Esophagus squamous epithelium (tissue), 5 donors: ENCODE results near the gene PODXL. TPM values are rescaled to one million over a fixed set of nuclear protein-coding genes. Genes with fewer than 3 reads are reported as not detected.

Source experiments
- DNase-seq: peaks from one replicate; lab custom pipeline; 2025; lab: John Stamatoyannopoulos, UW
- H3K27ac ChIP-seq, 4 donors: fragments of 200-600 bp; sonication (generic); one replicate each; pipeline ENCODE4 v1.5.1; 2016 to 2019; ENCODE audit warnings: mild to moderate bottlenecking in 1 of 4
- H3K27me3 ChIP-seq, 4 donors: fragments of 200-600 bp; sonication (generic); 1 replicate in 3 of 4; 2 replicates in 1 of 4; pipeline versions ENCODE4 v1.5.1 to v1.6.0; 2017 to 2021; ENCODE audit warnings: antibody characterized with exemption in 1 of 4
- H3K36me3 ChIP-seq, 3 donors: fragments of 200-600 bp; sonication (generic); one replicate each; pipeline ENCODE4 v1.5.1; 2016 to 2019
- H3K4me1 ChIP-seq, 3 donors: fragments of 200-600 bp; sonication (generic); one replicate each; pipeline ENCODE4 v1.5.1; 2017 to 2019
- H3K4me3 ChIP-seq, 4 donors: fragments of 200-600 bp; sonication (generic); 1 replicate in 3 of 4; 2 replicates in 1 of 4; pipeline ENCODE4 v1.5.1; 2016 to 2019; ENCODE audit warnings: mild to moderate bottlenecking in 2 of 4, moderate library complexity in 1 of 4
- H3K9me3 ChIP-seq, 3 donors: fragments of 200-600 bp; sonication (generic); one replicate each; pipeline ENCODE4 v1.5.1; 2016 to 2019
- POLR2A ChIP-seq, 4 donors: fragments of 450-650 bp; IDR thresholded peaks; one replicate each; pipeline ENCODE4 v1.6.1; 2017; ENCODE audit warnings: antibody characterized with exemption in 4 of 4, mild to moderate bottlenecking in 4 of 4, moderate library complexity in 3 of 4
- WGBS, 2 donors: methylation state at CpG; one replicate each; pipeline ENCODE4 v1.1.5; 2018; 5-methylcytosine and 5-hydroxymethylcytosine counted together
- intact Hi-C: fragments of 100-400 bp; cut with DNase I; formaldehyde crosslinking; loops from one replicate; pipeline ENCODE4 v1.15.0; 2022
- total RNA-seq, 4 donors: library from RNA; depleted of rRNA; stranded (reverse); fragments of >200 nt; gene quantifications; one replicate each; pipeline ENCODE4 v1.1.0, GENCODE V29; 2016
- TF ChIP-seq, protein P1 (sequence below), 6 experiments: fragments of 450-650 bp in 4 of 6; fragments of 200-600 bp in 2 of 6; sonication (generic) in 2 of 6; IDR thresholded peaks; one replicate each; pipeline ENCODE4 v1.5.1; 2016 to 2019; ENCODE audit warnings: antibody characterized with exemption in 6 of 6, mild to moderate bottlenecking in 4 of 6, moderate library complexity in 4 of 6
- donor health status: DM: yes; HTN: yes; CAD: no.

PODXL gene
- total RNA-seq, 4 donors from 2014 or later: 5.0 to 22.3 (median 7.6) TPM

DNA sequence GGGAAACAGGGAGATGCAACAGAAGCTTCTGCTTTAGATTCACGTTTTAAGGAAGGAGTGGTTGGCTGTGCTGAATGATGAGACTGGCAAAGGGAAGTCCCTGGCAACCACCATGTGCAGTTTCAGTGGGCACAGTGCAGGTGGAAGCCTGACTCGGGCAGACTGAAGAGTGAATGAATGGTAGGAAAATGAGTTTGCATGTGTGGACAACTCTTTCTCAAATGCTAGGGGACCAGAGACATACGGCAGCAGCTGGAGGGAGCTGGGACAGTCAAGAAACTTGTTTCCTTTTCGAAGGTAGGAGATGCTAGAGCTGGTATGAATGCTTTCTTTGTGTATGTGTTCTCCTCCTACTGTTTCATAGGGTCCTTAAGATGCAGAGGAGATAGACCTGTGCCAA lies 29.0 kb downstream of the PODXL start:
- Histone ChIP-seq H3K4me1 (peaks cover 0 to 7% (median 0%) of the 10 kb centered on the region in 3 donors), H3K27me3 (no peaks in the 10 kb centered on the region), H3K9me3 (no peaks in the 10 kb centered on the region), H3K27ac (no peak overlapping the region), H3K36me3 (no peaks in the 10 kb centered on the region), H3K4me3 (no peak overlapping the region)
- intact Hi-C loops: no loop called here
- WGBS, 2 donors: 32 to 46% methylated on average over 4 of the region's 4 CpGs
- TF ChIP-seq, protein P1, sequence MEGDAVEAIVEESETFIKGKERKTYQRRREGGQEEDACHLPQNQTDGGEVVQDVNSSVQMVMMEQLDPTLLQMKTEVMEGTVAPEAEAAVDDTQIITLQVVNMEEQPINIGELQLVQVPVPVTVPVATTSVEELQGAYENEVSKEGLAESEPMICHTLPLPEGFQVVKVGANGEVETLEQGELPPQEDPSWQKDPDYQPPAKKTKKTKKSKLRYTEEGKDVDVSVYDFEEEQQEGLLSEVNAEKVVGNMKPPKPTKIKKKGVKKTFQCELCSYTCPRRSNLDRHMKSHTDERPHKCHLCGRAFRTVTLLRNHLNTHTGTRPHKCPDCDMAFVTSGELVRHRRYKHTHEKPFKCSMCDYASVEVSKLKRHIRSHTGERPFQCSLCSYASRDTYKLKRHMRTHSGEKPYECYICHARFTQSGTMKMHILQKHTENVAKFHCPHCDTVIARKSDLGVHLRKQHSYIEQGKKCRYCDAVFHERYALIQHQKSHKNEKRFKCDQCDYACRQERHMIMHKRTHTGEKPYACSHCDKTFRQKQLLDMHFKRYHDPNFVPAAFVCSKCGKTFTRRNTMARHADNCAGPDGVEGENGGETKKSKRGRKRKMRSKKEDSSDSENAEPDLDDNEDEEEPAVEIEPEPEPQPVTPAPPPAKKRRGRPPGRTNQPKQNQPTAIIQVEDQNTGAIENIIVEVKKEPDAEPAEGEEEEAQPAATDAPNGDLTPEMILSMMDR (IDR thresholded peaks at IDR 0.05): no peak
- TF ChIP-seq POLR2A (IDR thresholded peaks at IDR 0.05): no peak
- no peak for DNase-seq

DNA sequence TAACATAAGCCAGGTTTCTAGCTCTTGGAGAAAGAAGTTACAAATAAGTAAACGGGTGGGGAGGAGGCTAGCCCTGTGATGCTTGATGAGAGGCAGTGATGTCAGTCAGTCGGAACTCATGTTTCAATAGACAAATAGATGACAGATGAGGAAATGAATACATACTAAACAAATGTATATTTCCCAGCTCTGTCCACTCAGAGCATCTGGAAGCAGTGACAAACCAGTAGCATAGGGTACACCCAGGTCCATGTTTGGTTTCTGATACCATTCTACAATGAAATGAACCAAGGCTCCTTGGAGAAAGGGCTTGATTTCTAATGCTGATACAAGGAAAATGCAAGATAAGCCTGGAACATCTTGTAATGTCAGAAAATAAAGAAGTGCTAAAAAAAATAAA lies 30.6 kb downstream of the PODXL start:
- Histone ChIP-seq H3K27ac (peak overlapping the region in 1 of 4 donors; percentile 19), H3K36me3 (no peaks in the 10 kb centered on the region), H3K9me3 (no peaks in the 10 kb centered on the region), H3K4me1 (peaks cover 0 to 16% (median 0%) of the 10 kb centered on the region in 3 donors), H3K27me3 (no peaks in the 10 kb centered on the region), H3K4me3 (no peak overlapping the region)
- no peak for DNase-seq
- TF ChIP-seq POLR2A (IDR thresholded peaks at IDR 0.05): no peak
- TF ChIP-seq, protein P1 (IDR thresholded peaks at IDR 0.05): no peak
- intact Hi-C loops: no loop called here
- 41 to 68% methylated on average over 2 of the region's 2 CpGs for WGBS, 2 donors

DNA sequence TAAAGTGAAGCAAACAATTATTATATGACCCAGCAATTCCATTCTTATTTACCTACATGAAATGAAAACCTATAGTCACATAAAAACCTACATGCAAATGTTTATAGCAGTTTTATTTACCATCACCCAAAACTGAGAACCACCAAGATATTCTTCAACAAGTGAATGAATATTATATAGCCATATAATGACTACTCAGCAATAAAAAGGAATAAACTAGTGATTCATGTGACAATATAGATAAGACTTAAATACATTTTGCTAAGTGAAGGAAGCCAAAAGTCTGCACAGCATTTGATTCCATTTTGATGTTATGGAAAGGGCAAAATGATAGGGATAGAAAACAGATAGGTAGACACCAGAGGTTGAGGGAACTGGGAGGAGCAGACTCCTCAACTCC lies 31.7 kb downstream of the PODXL start:
- TF ChIP-seq POLR2A (IDR thresholded peaks at IDR 0.05): no peak
- TF ChIP-seq, protein P1 (IDR thresholded peaks at IDR 0.05): no peak
- Histone ChIP-seq H3K4me1 (peaks cover 0 to 16% (median 0%) of the 10 kb centered on the region in 3 donors), H3K4me3 (no peak overlapping the region), H3K27ac (no peak overlapping the region), H3K27me3 (no peaks in the 10 kb centered on the region), H3K9me3 (no peaks in the 10 kb centered on the region), H3K36me3 (no peaks in the 10 kb centered on the region)
- intact Hi-C loops: no loop called here
- no peak for DNase-seq

DNA sequence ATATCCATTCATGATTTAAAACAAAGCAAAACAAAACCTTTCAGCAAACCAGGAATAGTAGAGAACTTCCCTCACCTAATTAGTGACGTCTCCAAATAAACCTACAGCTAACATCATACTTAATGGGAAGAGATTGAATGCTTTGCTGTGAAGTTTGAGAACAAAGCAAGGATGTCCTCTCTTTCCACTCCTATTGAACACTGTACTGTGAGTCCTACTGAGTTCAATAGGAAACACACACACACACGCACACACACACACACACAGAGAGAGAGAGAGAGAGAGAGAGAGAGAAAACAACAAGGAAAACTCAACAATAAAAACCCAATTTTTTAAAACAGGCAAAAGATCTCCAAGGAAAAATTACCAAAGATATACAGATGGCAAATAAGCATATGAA lies 32.3 kb downstream of the PODXL start:
- intact Hi-C loops: no loop called here
- Histone ChIP-seq H3K27me3 (no peaks in the 10 kb centered on the region), H3K36me3 (no peaks in the 10 kb centered on the region), H3K4me3 (no peak overlapping the region), H3K27ac (no peak overlapping the region), H3K9me3 (no peaks in the 10 kb centered on the region), H3K4me1 (peaks cover 0 to 16% (median 0%) of the 10 kb centered on the region in 3 donors)
- DNase-seq: no peak
- no peak for TF ChIP-seq POLR2A (IDR thresholded peaks at IDR 0.05)
- 36 to 80% methylated on average over 2 of the region's 2 CpGs for WGBS, 2 donors

DNA sequence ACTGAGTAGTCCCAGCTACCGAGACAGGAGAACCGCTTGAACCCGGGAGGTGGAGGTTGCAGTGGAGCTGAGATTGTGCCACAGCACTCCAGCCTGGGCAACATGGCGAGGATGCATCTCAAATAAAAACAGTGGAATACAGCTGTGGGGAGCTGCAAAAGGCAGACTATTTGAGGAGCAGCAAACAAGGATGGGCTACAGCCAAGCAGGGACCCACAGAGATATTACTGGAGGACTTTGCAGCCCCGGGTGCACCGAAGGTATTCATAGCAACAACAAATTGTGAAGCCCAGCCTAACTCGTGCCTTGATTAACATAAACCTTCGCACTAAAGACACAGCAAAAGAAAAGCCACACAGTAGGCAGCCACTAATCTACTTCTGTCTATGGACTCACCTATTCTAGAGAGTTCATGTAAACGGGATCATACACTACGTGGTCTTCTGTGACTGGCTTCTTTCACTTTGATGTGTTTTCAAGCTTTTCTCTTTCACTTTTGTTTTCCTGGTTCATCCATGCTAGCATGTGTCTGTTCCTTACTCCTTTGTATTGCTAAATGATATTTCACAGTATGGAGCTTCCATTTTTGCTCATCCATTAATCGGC lies 34.0 kb downstream of the PODXL start:
- H3K9me3 ChIP-seq: no peaks in the 10 kb centered on the region
- H3K4me1 ChIP-seq: peaks cover 0 to 16% (median 0%) of the 10 kb centered on the region in 3 donors
- DNase-seq: no peak
- H3K27me3 ChIP-seq: no peaks in the 10 kb centered on the region
- TF ChIP-seq POLR2A (IDR thresholded peaks at IDR 0.05): no peak
- TF ChIP-seq, protein P1 (IDR thresholded peaks at IDR 0.05): no peak
- no peaks in the 10 kb centered on the region for H3K36me3 ChIP-seq
- H3K4me3 ChIP-seq: peak overlapping the region in 1 of 4 donors; percentile 41
- WGBS, 2 donors: 73 to 82% methylated on average over 11 of the region's 11 CpGs
- intact Hi-C loops: no loop called here
- H3K27ac ChIP-seq: peak overlapping the region in 3 of 4 donors; percentile 35 to 78 (median 67)
